GM18951 (cell line): ENCODE data around the gene ECE2.

Experiments used
- POLR2A ChIP-seq: IDR thresholded peaks from 4 replicates; pipeline ENCODE4 v1.6.1; 2011; ENCODE audit warnings: mild to moderate bottlenecking; ENCODE audit not compliant: insufficient read length, insufficient read depth; ENCODE audit errors: extremely low read depth
- in situ Hi-C: fragments of 300-500 bp; cut with MboI; formaldehyde crosslinking; loops from one replicate; pipeline ENCODE4 v1.12.0; 2022; ENCODE audit warnings: low sequenced_read_pairs, mixed read lengths, inconsistent platforms; ENCODE audit not compliant: unreplicated experiment

ECE2 gene

GRCh38 chr3:184249412-184250166 lies 26.2 kb upstream of the ECE2 start, which contains the start of gene EEF1AKMT4:
TSS of gene EEF1AKMT4 (plus strand) at chr3:184249672. CDS start at chr3:184249695, 23 bp downstream.
- peak; percentile 63 for TF ChIP-seq POLR2A
- in situ Hi-C loops = no loop called here

GRCh38 chr3:184250167-184250828 lies 25.5 kb upstream of the ECE2 start:
- in situ Hi-C loops = no loop called here
- TF ChIP-seq POLR2A = no peak

GRCh38 chr3:184255291-184256039 lies 20.4 kb upstream of the ECE2 start:
- TF ChIP-seq POLR2A = no peak
- in situ Hi-C loops = no loop called here

GRCh38 chr3:184257083-184257915 lies 18.5 kb upstream of the ECE2 start:
- in situ Hi-C loops = no loop called here
- TF ChIP-seq POLR2A = no peak

- in situ Hi-C loops = no loop called here
- no peak for TF ChIP-seq POLR2A
Measured at GRCh38 chr3:184258926-184259325, 16.9 kb upstream of the ECE2 start.

- in situ Hi-C loops = no loop called here
- no peak for TF ChIP-seq POLR2A
Measured at GRCh38 chr3:184259396-184259877, 16.4 kb upstream of the ECE2 start.

GRCh38 chr3:184259878-184260723 lies 15.7 kb upstream of the ECE2 start:
- in situ Hi-C loops = no loop called here
- no peak for TF ChIP-seq POLR2A

- TF ChIP-seq POLR2A = no peak
- in situ Hi-C loops = no loop called here
Measured at GRCh38 chr3:184260724-184261269, 15.0 kb upstream of the ECE2 start.

GRCh38 chr3:184261270-184261853 lies 14.5 kb upstream of the ECE2 start, which contains the start of gene CAMK2N2:
TSS of gene CAMK2N2 (minus strand) at chr3:184261553. CDS start at chr3:184261285, 268 bp downstream.
- in situ Hi-C loops = no loop called here
- TF ChIP-seq POLR2A = no peak

- in situ Hi-C loops = no loop called here
- TF ChIP-seq POLR2A = no peak
Measured at GRCh38 chr3:184261854-184262763, 13.7 kb upstream of the ECE2 start.
